Omental fat pad (tissue), 4 donors: ENCODE results near the gene MAGI1. TPM values are rescaled to one million over a fixed set of nuclear protein-coding genes. Genes with fewer than 3 reads are reported as not detected.

Experiments used
- ATAC-seq: fragments of 150-250 bp; one replicate; pipeline ENCODE4 v1.9.1; 2016; ENCODE audit warnings: mild to moderate bottlenecking, moderate library complexity; ENCODE audit not compliant: low FRiP score
- DNase-seq: peaks from one replicate; pipeline ENCODE4 v3.0.0-alpha.2; 2019; ENCODE audit warnings: low spot score
- CTCF ChIP-seq, 3 donors: fragments of 450-650 bp; IDR thresholded peaks; one replicate each; pipeline ENCODE4 v1.5.1; 2016 to 2017; ENCODE audit warnings: antibody characterized with exemption in 3 of 3, mild to moderate bottlenecking in 3 of 3, moderate library complexity in 2 of 3
- total RNA-seq, 4 donors: library from RNA; depleted of rRNA; stranded (reverse); fragments of >200 nt; gene quantifications; one replicate each; pipeline ENCODE4 v1.1.0, GENCODE V29; 2016

Gene MAGI1
- total RNA-seq, 4 donors from 2014 or later, result 22.9 to 38.8 (median 34.3) TPM

- TF ChIP-seq CTCF (IDR thresholded peaks at IDR 0.05), result no peak
- DNase-seq (no peak), ATAC-seq (no peak)
Measured at GRCh38 chr3:65537109-65537508, 501.6 kb downstream of the MAGI1 start.

- no peak for TF ChIP-seq CTCF (IDR thresholded peaks at IDR 0.05)
- DNase-seq (no peak), ATAC-seq (no peak)
Measured at GRCh38 chr3:65535260-65535659, 503.5 kb downstream of the MAGI1 start.

GRCh38 chr3:65534805-65535204 is 503.9 kb downstream of the MAGI1 start:
- TF ChIP-seq CTCF (IDR thresholded peaks at IDR 0.05), result no peak
- DNase-seq, result no peak

GRCh38 chr3:65532749-65533148 is 506.0 kb downstream of the MAGI1 start:
- no peak for TF ChIP-seq CTCF (IDR thresholded peaks at IDR 0.05)
- ATAC-seq, result no peak
- no peak for DNase-seq

More at GRCh38 chr3:65534805-65535204, 503.9 kb downstream of the MAGI1 start:
- no peak for ATAC-seq

- DNase-seq (no peak), ATAC-seq (no peak)
- no peak for TF ChIP-seq CTCF (IDR thresholded peaks at IDR 0.05)
Measured at GRCh38 chr3:65532215-65532614, 506.5 kb downstream of the MAGI1 start.

GRCh38 chr3:65531499-65531898 is 507.2 kb downstream of the MAGI1 start:
- DNase-seq (no peak), ATAC-seq (no peak)
- no peak for TF ChIP-seq CTCF (IDR thresholded peaks at IDR 0.05)

GRCh38 chr3:65526656-65527055 is 512.1 kb downstream of the MAGI1 start:
- no peak for DNase-seq
- no peak for TF ChIP-seq CTCF (IDR thresholded peaks at IDR 0.05)
- no peak for ATAC-seq
